ENCODE measurements around the gene DDX10. TPM values are rescaled to one million over a fixed set of nuclear protein-coding genes. Genes with fewer than 3 reads are reported as not detected.

DDX10 gene
- total RNA-seq, 2 donors from 2014 or later = 36.8 to 43.2 TPM

DNA sequence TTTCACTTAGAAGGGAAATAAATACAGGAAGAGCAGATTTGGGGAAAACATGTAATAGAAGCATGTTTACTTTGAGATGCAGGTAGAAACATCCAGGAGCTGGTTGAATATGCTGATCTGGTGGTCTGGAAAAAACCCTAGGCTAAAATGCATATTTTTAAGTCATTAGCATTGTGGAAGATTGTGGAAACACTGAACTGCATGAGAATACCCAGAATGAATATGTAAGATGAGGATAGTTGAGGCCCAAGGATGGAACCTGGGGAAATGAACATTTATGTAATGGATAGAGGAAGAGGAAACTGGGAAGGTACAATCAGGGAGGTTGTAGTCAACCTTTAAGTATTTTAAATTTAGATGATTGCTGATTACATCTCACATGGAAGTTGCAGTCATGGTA, 269.4 kb downstream of the DDX10 start:
- Mint-ChIP-seq H3K36me3 (peaks cover 0 to 10% of the 10 kb centered on the region in 2 donors), H3K27ac (no peak overlapping the region), H3K9me3 (peaks cover 0 to 7% of the 10 kb centered on the region in 2 donors)
- ATAC-seq (no peak), DNase-seq (ENCODE audit: low spot score in 2 of 2) (no peak)

DNA sequence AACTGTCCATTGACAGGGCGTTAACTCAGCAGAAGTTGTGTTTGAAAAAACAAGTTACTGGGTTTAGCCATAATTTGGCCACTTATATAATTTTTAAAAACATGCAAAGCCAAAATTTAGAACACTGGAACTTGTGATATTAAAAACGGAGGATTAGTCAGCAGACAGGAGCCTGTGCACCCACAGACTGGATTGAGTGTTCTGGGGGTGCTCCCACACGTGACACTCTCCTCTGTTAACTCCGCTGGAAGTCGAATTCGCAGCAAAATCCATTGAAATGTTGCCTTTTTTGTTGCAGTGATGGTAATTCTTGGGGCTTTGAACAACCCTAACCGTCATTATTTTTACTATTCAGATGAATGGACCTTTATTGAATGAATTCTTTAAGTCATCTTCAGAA, 269.8 kb downstream of the DDX10 start:
- ATAC-seq (no peak), DNase-seq (ENCODE audit: low spot score in 2 of 2) (no peak)
- H3K9me3 Mint-ChIP-seq = peaks cover 0 to 7% of the 10 kb centered on the region in 2 donors
- H3K36me3 Mint-ChIP-seq = peaks cover 0 to 12% of the 10 kb centered on the region in 2 donors
- H3K27ac Mint-ChIP-seq = no peak overlapping the region

DNA sequence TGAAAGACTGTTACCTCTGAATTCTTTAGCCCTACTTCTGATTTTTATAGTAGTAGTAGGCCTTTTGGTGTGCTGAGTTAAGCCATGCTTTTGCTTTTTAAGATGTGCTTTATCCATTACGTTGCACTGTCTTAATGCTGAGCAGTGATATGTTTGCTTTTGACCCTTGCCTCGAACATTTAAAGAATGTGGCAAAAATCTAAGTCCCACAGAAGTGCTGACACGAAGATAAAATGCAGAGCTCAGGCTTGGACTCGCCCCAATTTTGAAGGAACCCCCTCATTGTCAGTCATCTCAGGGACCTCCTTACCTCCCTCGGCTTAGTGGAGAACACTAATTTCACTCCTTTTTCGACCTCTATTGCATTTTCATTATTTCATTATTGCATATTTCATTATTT, 272.9 kb downstream of the DDX10 start:
- ATAC-seq = no peak
- DNase-seq (ENCODE audit: low spot score in 2 of 2) = no peak
- Mint-ChIP-seq H3K36me3 (peaks cover 23 to 24% of the 10 kb centered on the region in 2 donors), H3K27ac (no peak overlapping the region), H3K9me3 (peaks cover 0 to 2% of the 10 kb centered on the region in 2 donors)

GRCh38 chr11:108938604-108939003, 273.7 kb downstream of the DDX10 start:
- no peak for ATAC-seq
- DNase-seq (ENCODE audit: low spot score in 2 of 2) = no peak
- Mint-ChIP-seq H3K9me3 (no peaks in the 10 kb centered on the region), H3K27ac (no peak overlapping the region), H3K36me3 (peaks cover 23 to 24% of the 10 kb centered on the region in 2 donors)

- Mint-ChIP-seq H3K27ac (no peak overlapping the region), H3K36me3 (peaks cover 18 to 24% of the 10 kb centered on the region in 2 donors), H3K9me3 (no peaks in the 10 kb centered on the region)
- no peak for ATAC-seq
- DNase-seq (ENCODE audit: low spot score in 2 of 2) = no peak
These were observed 274.3 kb downstream of the DDX10 start for GRCh38 chr11:108939135-108939534.

DNA sequence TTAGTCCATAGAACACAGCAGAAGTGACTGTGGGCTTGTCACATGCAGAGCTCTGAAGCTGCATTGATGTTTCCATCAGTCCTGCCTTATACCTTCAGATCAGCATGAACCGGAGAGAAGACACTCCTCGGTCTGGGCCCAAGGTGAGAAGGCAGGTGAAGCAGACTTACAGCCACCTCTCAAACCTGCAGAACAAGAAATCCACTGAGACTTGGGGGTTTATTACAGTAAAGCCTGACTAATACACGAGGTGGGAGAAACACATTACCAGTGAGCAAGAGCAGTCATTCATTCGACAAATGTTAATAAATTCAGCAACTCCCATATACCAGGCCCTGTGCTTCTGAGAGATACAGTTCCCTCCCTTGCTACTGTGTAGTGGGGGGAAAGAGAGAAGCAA, 279.0 kb downstream of the DDX10 start:
- H3K9me3 Mint-ChIP-seq = peaks cover 21 to 22% of the 10 kb centered on the region in 2 donors
- DNase-seq (ENCODE audit: low spot score in 2 of 2) (no peak), ATAC-seq (no peak)
- peaks cover 41 to 48% of the 10 kb centered on the region in 2 donors for H3K36me3 Mint-ChIP-seq
- no peak overlapping the region for H3K27ac Mint-ChIP-seq

DNA sequence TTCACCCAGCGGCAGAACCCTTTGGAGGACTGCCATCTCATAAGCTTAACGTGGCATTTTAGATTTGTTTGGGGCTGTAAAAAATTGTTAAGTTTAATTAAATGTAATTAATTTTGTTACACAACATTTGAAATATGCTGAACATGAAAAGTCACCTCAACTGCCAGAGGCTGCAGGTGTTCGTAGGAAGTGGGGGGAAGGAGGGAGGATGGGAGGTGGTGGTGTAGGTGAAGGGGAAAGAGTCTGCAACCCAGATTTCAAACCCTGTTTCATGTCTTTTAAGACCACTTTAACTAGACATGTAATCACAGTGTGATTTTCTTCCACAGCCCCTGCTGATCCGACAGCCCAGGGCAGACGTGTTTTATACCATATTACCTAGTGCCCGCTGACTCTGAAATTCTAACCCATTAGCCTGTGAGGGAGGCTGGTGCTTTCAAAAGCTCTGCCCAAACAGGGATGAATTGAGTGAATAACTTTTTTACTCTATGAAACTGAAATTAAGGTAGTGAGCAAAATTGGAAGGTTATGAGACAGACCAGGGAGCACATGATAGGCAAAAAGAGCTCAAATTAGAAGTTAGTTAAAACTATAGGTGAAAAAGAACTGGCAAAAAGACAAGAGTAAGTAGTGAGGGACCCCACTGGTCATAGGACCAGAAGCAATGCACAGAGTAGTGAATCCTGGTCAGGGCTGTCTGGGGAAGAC, 279.8 kb downstream of the DDX10 start:
- DNase-seq (ENCODE audit: low spot score in 2 of 2) = no peak
- Mint-ChIP-seq H3K36me3 (peaks cover 47 to 55% of the 10 kb centered on the region in 2 donors), H3K9me3 (peaks cover 21 to 22% of the 10 kb centered on the region in 2 donors), H3K27ac (peak overlapping the region in 1 of 2 donors; percentile 40)
- ATAC-seq = peak in 1 of 2 donors; percentile 21

DNA sequence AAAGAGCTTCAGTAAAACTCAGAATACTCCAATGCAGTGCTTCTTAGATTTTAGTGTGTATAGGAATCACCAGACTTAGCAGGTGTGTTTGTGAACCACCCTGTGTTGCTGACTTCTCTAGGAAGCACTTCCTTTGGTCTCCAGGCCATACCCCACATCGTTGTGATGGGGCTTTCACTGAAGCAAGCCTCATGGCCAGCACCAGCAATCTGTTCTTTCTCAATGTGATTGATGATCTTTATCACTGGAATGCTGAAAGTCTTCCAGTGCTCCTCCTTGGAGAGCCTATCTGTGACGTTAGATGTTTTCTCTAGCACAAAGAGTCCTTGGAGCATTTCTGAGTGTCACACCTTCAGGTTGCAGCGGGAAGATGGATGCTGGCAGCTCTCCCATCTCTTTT, 280.5 kb downstream of the DDX10 start:
- DNase-seq (ENCODE audit: low spot score in 2 of 2) = no peak
- H3K36me3 Mint-ChIP-seq = peaks cover 43 to 50% of the 10 kb centered on the region in 2 donors
- peaks cover 21 to 22% of the 10 kb centered on the region in 2 donors for H3K9me3 Mint-ChIP-seq
- ATAC-seq = no peak
- H3K27ac Mint-ChIP-seq = no peak overlapping the region

GRCh38 chr11:108947654-108948570, 283.0 kb downstream of the DDX10 start:
- Mint-ChIP-seq H3K9me3 (peaks cover 26 to 31% of the 10 kb centered on the region in 2 donors), H3K27ac (peak overlapping the region; percentile 53 to 66), H3K36me3 (peaks cover 32 to 36% of the 10 kb centered on the region in 2 donors)
- ATAC-seq (peak; percentile 93 to 95), DNase-seq (ENCODE audit: low spot score in 2 of 2) (no peak)

DNA sequence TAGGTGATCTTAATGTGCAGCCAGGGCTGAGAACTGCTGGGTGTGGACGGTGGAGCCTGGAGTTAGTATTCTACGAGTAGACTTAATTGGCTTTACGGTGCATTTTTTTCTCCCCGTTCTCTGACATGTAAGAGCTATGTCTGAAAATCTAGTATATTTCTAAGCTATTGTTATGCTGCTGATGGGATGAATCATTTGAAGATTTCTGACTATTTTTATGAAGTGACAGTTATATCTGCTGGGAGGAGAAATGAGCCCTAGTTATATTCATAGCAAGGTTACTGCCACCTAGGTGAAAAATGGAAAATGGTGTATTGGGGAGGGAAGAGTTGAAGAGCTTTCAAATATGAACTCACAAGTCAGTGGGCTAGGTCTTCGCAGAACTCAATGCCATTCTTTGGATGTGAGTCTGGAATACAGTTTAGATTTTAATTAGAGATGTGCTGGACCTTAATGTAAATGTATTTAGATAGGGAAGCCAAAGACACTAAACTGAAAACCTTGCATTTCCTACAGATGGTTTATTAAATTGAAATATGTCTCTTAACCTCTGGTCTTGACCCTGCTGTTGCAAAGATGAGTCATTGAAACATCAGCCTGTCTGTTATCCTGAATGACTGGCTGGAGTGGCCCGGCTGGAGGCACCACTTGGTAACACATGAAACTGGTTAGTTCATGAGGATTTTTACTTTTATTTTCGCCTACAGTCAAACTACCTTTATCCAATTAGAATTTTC, 293.7 kb downstream of the DDX10 start:
- Mint-ChIP-seq H3K9me3 (no peaks in the 10 kb centered on the region), H3K27ac (no peak overlapping the region), H3K36me3 (no peaks in the 10 kb centered on the region)
- DNase-seq (ENCODE audit: low spot score in 2 of 2) = no peak
- peak in 1 of 2 donors; percentile 56 for ATAC-seq

- Mint-ChIP-seq H3K9me3 (no peaks in the 10 kb centered on the region), H3K27ac (no peak overlapping the region), H3K36me3 (no peaks in the 10 kb centered on the region)
- no peak for ATAC-seq
- no peak for DNase-seq (ENCODE audit: low spot score in 2 of 2)
These were observed 294.4 kb downstream of the DDX10 start for GRCh38 chr11:108959105-108959761.

GRCh38 chr11:108959874-108960273, 295.0 kb downstream of the DDX10 start:
- Mint-ChIP-seq H3K27ac (no peak overlapping the region), H3K9me3 (no peaks in the 10 kb centered on the region), H3K36me3 (no peaks in the 10 kb centered on the region)
- no peak for ATAC-seq
- DNase-seq (ENCODE audit: low spot score in 2 of 2) = no peak

DNA sequence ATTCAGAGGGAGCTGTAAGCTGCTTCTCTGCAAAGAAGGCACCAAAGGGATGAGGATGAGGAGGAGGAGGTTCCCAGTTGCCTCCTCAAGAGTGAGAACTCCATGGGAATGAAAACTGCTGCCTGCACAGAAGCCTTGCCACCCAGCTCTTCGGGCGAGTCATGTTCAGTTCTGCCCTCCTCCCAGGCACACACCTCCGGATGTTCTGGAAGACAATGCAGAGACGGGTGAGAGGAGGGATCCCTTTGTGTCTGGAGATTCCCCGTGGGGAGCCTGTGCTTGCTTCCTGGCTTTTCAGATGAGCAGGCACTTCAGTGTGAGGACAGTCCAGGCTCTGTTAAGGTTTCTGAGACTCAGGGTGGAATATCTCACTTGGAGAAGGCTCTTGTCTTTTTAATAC, 295.6 kb downstream of the DDX10 start:
- Mint-ChIP-seq H3K36me3 (no peaks in the 10 kb centered on the region), H3K27ac (no peak overlapping the region), H3K9me3 (no peaks in the 10 kb centered on the region)
- no peak for DNase-seq (ENCODE audit: low spot score in 2 of 2)
- ATAC-seq = no peak

DNA sequence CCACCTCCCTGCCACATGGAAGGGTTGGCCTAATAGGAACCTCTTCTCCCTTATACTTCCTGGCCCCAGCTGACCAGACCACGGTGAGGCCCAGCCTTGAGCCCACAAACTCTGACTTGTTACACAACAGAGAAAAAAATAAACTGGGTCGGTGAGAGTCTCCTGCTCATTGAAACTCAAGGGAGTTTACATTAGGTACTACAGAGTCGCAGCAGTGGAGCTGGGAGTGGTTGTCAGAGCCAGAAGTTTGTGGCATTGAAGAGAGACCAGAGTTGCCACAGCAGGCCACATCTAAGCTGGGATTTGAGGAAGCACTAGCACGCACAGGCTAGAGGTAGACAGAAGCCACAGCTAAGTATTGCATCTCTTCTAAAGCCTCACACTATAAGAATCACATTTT, 296.2 kb downstream of the DDX10 start:
- no peaks in the 10 kb centered on the region for H3K36me3 Mint-ChIP-seq
- DNase-seq (ENCODE audit: low spot score in 2 of 2) = no peak
- peak in 1 of 2 donors; percentile 54 for ATAC-seq
- no peaks in the 10 kb centered on the region for H3K9me3 Mint-ChIP-seq
- no peak overlapping the region for H3K27ac Mint-ChIP-seq

GRCh38 chr11:108963118-108963517, 298.2 kb downstream of the DDX10 start:
- Mint-ChIP-seq H3K27ac (no peak overlapping the region), H3K9me3 (no peaks in the 10 kb centered on the region), H3K36me3 (no peaks in the 10 kb centered on the region)
- no peak for DNase-seq (ENCODE audit: low spot score in 2 of 2)
- no peak for ATAC-seq

- DNase-seq (ENCODE audit: low spot score in 2 of 2) (no peak), ATAC-seq (no peak)
- Mint-ChIP-seq H3K27ac (no peak overlapping the region), H3K9me3 (no peaks in the 10 kb centered on the region), H3K36me3 (no peaks in the 10 kb centered on the region)
These were observed 300.6 kb downstream of the DDX10 start for GRCh38 chr11:108965306-108966001.
